GM19035 (cell line): ENCODE measurements around the gene LUZP1.

Experiments used
- ATAC-seq: cut with Tn5 transposase; IDR thresholded peaks from one replicate; pipeline ENCODE4 v1.9.1; 2021; ENCODE audit not compliant: unreplicated experiment

Gene LUZP1

GRCh38 chr1:23035823-23036452 lies 132.7 kb downstream of the LUZP1 start:
- ATAC-seq: no peak
